Measurements from ENCODE around the gene BACH2.
A peak's percentile ranks its signal among the peaks of the same experiment; 100 is the strongest.
"Not testable (repeated sequence)": the region's sequence is repeated elsewhere in the genome, so short reads cannot be mapped to it uniquely, and the experiment has no call there.

BACH2 gene

DNA sequence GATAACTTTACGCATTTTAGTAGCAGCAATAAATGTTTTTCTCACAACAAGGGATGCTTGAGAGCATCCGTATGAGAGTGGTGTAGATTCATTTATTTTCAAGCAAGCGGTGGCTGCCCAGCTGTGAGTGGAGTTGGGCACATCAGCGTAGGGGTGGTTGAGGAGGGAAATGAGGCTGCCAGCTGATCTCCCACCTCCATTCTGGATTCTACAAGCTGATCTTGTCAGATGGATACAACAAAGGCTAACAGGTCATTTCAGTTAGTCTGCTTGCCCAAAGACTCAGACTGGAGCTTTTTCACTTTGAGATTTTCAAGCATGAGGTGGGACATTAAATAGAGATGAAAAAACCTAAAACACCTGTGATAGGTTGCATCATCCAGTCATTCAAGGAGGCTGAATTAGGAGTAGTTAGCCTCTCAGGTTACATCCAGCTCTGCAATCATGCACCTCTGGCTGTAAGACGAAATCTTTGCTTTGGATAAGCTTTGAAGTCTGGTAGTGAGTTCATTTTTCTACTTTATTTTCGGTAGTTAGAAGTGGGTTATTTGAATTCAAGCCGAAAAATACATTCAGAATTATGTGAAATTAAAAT is 1.9 kb upstream of the BACH2 start:
- DNase-seq: no peak

- DNase-seq: no peak
Observed at GRCh38 chr6:90297867-90298381, 1.3 kb upstream of the BACH2 start.

DNA sequence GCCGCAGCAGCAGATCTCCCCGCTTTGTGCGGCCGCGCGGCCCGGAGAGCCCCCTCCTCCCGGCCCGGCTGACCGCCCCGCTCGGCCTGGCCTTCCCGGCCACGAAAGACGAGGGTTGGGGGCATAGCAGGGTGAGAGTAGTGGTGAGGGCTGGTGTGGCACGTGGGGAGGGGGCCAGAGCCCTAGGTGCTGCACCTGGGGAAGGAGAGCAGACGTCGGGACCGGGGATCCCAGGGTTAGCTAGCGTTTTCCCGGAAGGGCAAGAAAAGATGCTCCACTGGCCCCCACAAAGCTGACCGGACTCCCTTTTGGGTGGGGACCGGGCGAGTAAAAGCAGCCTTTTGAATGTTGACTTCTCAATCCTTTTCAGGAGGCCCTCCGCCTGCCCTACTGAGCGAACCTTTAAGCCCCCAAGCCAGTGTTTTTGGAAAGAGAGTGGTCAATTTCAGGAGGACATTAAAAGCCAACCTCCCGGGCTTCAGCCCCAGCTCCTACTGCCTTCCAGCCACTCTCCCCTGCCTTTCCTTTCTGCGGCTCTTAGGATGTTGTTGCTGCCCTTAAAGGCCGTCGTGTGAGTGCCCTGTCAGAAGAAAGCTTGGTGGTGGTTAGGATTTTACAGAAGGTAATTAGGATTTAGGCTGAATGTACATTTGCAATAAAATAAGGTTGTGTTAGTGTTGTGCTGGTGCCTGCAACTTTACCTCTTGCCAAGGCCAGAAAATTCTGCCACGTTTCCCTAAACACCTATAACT is 648 bp upstream of the BACH2 start:
- DNase-seq: no peak

- DNase-seq: peak; percentile 71
Observed at GRCh38 chr6:90295854-90296340, 746 bp downstream of the BACH2 start.

- peak; percentile 69 for DNase-seq
Observed at GRCh38 chr6:90294989-90295853, 1.4 kb downstream of the BACH2 start.

DNA sequence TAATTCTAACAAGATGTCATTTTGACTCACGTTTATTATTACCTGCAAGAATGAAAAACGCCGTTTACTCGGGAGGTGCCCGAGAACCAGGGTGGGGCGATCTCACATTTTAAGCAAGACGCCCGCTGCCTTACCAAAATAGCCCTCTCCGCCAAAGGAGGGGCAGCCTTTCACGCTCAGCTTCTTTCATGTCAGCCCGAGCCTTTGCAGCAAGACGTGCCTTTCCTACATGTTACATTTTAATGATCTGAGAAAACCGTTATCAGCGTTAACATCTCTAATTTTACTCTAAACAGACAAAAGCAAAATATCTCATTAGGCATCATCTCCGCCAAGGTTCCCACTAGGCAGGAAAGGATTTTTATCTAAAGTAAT is 2.0 kb downstream of the BACH2 start:
- peak; percentile 55 for DNase-seq

DNA sequence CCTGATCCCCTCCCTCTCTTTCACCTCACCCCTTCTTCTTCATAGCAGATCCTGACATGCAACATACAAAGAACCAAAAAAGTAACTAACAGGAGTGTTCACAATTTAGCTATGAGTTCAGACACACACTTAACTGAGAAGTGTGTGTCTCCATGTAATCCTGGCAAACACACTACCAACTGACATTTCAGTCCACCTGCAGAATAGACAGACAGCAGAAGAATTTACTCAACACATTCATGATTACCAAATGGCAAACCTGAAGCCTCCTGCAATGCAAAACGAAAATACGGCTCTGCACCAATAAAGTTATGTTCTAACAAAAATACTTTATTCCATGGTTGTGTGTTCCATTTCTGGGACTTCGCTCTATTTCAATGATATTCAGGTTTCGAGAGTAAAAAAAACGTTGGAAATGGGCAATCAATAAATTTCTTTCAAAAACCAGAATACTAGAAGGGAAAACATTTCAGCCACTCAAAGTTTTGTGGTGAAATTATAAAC is 2.6 kb downstream of the BACH2 start:
- no peak for DNase-seq

GRCh38 chr6:90293319-90293953 is 3.2 kb downstream of the BACH2 start:
- no peak for DNase-seq

GRCh38 chr6:90291565-90291964 is 5.1 kb downstream of the BACH2 start:
- no peak for DNase-seq

DNA sequence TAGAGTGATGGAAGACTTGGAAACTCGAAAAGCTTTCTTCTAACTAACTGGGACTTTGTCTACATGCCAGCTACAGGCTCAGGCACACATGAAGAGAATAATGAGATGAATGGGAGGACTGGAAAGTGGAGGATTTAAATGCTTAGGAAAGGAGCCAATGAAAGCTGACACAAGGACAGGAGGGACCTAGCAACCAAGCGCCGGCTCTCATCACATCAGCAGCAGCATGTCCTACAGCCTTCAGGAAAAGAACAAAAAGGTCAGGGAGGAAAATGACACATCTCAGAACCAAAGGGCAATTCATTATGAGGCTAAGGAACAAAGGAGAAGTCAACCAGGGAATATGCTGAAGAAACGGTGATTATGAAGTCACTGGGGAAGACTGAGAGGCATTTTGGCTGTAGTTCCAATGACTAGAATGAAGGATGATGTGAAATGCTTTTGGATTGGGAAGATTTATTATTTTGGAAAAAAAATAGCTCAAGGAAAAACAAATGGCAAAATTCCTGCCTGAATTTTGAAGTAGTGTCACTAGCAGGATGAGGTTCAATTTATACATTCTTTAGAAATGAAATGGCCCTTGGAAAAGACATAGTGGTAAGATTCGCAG is 5.7 kb downstream of the BACH2 start:
- DNase-seq: no peak

DNA sequence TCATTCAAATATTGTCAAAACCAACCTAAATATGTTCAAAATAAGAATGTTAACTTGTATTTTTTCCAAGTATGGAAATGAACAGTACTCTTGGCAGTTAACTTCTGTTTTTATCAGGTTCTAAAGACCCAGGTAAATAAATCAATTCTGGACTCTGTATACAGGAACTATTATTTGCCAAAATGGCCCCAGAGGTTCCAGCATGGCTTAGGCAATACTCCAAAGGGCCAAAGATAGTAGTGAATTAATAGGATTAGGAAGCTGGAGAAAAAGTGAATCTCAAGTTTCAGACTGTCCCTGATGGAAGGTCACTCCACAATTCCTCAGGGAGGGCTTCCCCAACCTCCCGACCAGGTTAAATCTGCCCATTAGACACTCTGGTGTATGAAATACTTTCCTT is 6.7 kb downstream of the BACH2 start:
- DNase-seq: no peak

DNA sequence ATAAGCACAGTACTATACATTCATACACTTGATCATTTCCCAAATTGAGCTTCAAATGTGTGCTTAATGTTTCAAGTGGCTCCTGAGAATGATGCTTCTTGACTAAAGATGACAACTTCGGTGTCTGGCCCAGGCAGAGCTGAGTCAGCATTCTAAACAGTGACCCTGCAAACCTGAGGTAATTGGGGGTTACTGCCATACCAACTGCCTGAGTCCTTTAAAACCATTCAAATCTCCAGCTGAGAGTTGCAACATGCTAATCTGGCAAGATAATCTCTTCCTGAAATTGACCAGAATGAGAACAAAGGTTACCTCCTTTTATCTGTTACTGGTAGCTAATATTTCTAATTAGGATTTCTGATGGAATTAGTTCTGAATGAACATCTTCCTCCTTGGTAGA is 8.2 kb downstream of the BACH2 start:
- no peak for DNase-seq

DNA sequence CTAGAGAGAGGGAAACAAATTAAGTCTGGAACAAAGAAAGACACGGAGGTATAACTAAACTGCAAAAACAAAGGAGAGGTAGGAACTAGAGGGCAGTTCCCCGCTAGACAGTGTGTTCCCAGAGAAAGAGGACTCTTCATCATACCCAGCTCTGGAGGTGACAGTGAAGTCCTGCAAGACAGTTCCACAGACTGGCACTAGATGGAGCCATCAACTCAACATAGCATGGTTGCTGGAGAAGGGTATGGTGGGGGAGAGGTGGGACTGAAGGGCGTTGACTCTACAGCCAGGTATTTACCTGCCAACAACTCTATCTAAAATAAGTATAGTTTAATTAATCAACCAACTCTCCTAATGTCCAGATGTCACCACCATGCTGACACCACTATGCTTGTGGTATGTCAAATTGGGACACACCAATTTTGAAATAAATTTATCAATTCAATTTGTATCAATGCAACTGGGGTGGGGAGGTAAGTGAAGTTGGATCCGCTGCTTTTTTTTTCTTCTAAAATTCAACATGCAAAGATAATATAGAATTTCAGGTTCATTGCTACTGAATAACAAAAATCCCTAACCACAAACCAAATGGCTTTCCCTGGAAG is 9.7 kb downstream of the BACH2 start:
- DNase-seq: peak; percentile 59

DNA sequence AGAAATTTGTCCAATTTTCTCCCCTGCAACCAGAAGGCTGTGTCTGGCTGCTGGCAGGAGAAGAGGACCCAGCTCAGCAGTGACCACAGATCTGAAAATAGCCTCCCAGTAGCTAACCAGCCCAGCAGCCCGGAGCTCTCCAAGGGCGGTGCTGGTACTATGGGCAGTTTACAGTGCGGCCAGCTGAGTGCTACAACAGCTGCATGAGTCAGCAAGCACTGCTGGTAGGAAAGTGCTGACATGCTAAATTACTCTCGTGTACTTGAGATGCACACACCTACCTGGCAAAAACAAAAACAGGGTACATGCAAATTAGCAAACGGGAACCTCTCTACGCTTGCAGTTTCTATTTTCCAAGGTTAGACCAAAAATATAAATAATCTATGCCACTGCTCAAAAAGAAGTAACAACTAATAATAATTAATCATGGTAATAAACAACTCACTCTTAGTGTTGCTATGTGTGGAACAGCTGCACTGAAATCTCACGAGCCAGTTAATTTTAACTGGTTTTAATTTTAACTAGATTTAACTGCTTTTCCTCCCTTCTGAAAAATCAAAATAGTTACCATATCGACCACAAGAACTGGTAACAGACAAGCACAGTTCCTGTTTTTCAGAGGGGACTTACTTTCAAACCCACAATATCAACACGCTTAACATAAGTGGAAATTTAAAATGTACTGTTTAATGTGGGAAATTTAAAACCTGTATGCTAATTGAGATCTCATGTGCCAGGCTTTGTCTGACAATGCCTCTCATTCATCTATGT is 10.8 kb downstream of the BACH2 start:
- peak; percentile 58 for DNase-seq

DNA sequence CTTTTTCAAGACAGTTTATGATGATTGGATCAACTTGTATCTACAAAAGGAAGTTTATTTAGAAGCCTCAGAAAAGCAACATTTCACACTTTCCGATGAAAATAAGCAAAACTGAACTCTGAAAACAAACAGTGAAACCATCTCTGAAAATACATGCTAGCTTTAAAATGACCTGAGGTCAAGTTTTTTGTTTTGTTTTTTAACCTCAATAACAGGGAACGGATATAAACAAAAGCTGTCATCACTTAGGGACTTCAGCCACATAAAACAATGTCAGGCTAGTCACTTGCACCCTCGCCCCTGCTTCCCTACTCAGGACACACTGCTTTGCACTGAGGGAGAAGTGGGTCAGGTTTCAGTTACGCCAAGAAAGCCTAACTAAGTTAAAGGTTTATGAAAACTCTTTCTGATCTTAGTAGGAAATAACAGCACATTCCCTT is 11.6 kb downstream of the BACH2 start:
- DNase-seq: no peak

DNA sequence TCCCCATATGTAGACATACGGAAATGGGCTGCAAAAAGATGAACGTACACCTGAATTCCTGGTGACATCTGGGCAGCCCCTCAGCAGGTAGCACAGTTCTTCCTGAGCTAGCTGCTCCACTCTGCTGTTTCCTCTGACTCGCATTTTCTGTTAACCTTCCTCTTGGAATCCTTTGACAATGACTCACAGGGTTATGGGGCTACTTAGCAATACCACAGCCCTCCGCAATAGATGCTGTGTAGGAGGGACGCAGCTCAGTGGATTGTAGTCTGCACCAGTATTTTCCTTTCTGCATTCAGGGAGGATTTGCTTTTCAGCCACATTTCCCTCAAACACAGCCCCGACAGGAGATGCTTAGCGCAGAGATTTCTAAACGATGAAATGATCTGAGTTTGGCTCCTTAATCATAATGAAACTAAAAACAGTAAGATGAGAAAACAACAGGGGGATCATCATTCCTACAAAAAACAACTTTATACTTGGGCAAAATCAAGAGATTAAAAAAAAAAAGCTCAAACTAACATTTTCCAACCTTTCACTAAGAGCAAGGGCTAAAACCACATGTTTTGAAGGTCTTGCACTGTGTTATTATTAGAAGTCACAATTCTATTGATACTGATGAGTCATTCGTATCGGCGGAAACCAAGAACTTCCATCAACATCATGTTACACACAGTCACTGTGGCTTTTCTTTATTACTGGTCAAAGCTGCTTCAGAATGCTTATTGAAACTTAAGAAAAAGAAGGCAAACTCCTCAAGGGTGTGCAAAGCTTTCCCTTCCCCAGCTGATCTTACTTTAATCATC is 12.2 kb downstream of the BACH2 start:
- DNase-seq: peak; percentile 54

DNA sequence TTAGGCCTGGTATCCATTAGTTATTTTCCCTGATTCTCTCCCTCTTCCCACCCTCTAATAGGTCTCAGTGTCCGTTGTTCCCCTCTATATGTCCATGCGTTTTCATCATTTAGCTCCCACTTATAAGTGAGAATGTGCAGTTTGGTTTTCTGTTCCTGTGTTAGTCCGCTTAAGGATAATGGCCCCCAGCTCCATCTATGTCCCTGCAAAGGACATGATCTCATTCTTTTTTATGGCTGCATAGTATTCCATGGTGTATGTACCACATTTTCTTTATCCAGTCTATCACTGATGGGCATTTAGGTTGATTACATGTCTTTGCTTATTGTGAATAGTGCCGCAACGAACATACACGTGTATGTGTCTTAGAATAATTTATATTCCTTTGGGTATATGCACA is 14.4 kb downstream of the BACH2 start:
- not testable (repeated sequence) for DNase-seq

GRCh38 chr6:90278129-90278528 is 18.5 kb downstream of the BACH2 start:
- no peak for DNase-seq

GRCh38 chr6:90277302-90278011 is 19.2 kb downstream of the BACH2 start:
- DNase-seq: no peak
